ENCODE results near the gene USP24. TPM values are rescaled to one million over a fixed set of nuclear protein-coding genes. Genes with fewer than 3 reads are reported as not detected.

Gene USP24
- total RNA-seq, 1 donor from 2014 or later: 50.5 TPM

- Histone ChIP-seq H3K79me2 (ENCODE audit: low read depth) (no peaks in the 10 kb centered on the region), H3K27ac (no peak overlapping the region), H3K4me3 (no peak overlapping the region), H2AFZ (replicated peaks) (no peak overlapping the region), H3F3A (ENCODE audit: low read depth) (peaks cover 14% of the 10 kb centered on the region), H3K9me3 (ENCODE audit: low read depth) (no peaks in the 10 kb centered on the region), H3K9ac (no peak overlapping the region), H4K20me1 (ENCODE audit: low read depth) (no peaks in the 10 kb centered on the region), H3K4me1 (no peaks in the 10 kb centered on the region), H3K27me3 (no peaks in the 10 kb centered on the region), H3K4me2 (no peak overlapping the region), H3K36me3 (peaks cover 33% of the 10 kb centered on the region)
- Mint-ChIP-seq H3K36me3 (peaks cover 11% of the 10 kb centered on the region), H3K27ac (no peak overlapping the region), H3K4me3 (no peak overlapping the region), H3K4me1 (no peaks in the 10 kb centered on the region), H3K9me3 (no peaks in the 10 kb centered on the region), H3K27me3 (ENCODE audit: insufficient read depth, low read depth) (peaks cover 2% of the 10 kb centered on the region)
- no peak for TF ChIP-seq EZH2phosphoT487 (IDR thresholded peaks at IDR 0.05)
- DNase-seq (ENCODE audit: low spot score): no peak
These were observed 75.0 kb downstream of the USP24 start for GRCh38 chr1:55140137-55140536.

DNA sequence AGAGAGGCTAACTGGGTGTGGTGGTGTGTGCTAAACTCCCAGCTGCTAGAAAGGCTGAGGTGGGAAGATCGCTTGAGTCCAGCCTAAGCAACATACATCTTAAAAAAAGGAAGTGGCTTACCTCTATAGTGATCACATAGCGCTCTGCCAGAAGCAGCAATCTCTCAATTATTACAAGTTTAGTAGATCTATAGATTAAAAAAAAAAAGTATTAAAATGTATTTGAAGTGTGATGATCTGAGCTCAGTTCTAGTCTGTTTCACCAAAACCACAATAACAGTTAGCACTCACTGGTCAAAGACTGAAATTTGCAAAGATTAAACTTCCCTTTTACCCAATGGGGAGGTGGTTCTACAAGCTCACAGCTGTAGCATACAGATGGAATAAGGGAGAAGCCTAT is 76.3 kb downstream of the USP24 start:
- Histone ChIP-seq H3K4me1 (no peaks in the 10 kb centered on the region), H3F3A (ENCODE audit: low read depth) (peaks cover 10% of the 10 kb centered on the region), H3K9me3 (ENCODE audit: low read depth) (no peaks in the 10 kb centered on the region), H3K27me3 (no peaks in the 10 kb centered on the region), H3K27ac (no peak overlapping the region), H3K36me3 (peaks cover 33% of the 10 kb centered on the region), H3K4me3 (no peak overlapping the region), H3K79me2 (ENCODE audit: low read depth) (no peaks in the 10 kb centered on the region), H4K20me1 (ENCODE audit: low read depth) (no peaks in the 10 kb centered on the region), H3K4me2 (no peak overlapping the region), H2AFZ (replicated peaks) (no peak overlapping the region), H3K9ac (no peak overlapping the region)
- Mint-ChIP-seq H3K27me3 (ENCODE audit: insufficient read depth, low read depth) (peaks cover 2% of the 10 kb centered on the region), H3K4me3 (no peak overlapping the region), H3K36me3 (peaks cover 15% of the 10 kb centered on the region), H3K27ac (no peak overlapping the region), H3K4me1 (no peaks in the 10 kb centered on the region), H3K9me3 (no peaks in the 10 kb centered on the region)
- DNase-seq (ENCODE audit: low spot score): no peak
- TF ChIP-seq EZH2phosphoT487 (IDR thresholded peaks at IDR 0.05) (no peak), EZH2 (IDR thresholded peaks at IDR 0.05) (no peak)
- TF ChIP-seq, protein P1, sequence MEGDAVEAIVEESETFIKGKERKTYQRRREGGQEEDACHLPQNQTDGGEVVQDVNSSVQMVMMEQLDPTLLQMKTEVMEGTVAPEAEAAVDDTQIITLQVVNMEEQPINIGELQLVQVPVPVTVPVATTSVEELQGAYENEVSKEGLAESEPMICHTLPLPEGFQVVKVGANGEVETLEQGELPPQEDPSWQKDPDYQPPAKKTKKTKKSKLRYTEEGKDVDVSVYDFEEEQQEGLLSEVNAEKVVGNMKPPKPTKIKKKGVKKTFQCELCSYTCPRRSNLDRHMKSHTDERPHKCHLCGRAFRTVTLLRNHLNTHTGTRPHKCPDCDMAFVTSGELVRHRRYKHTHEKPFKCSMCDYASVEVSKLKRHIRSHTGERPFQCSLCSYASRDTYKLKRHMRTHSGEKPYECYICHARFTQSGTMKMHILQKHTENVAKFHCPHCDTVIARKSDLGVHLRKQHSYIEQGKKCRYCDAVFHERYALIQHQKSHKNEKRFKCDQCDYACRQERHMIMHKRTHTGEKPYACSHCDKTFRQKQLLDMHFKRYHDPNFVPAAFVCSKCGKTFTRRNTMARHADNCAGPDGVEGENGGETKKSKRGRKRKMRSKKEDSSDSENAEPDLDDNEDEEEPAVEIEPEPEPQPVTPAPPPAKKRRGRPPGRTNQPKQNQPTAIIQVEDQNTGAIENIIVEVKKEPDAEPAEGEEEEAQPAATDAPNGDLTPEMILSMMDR (IDR thresholded peaks at IDR 0.05): no peak

DNA sequence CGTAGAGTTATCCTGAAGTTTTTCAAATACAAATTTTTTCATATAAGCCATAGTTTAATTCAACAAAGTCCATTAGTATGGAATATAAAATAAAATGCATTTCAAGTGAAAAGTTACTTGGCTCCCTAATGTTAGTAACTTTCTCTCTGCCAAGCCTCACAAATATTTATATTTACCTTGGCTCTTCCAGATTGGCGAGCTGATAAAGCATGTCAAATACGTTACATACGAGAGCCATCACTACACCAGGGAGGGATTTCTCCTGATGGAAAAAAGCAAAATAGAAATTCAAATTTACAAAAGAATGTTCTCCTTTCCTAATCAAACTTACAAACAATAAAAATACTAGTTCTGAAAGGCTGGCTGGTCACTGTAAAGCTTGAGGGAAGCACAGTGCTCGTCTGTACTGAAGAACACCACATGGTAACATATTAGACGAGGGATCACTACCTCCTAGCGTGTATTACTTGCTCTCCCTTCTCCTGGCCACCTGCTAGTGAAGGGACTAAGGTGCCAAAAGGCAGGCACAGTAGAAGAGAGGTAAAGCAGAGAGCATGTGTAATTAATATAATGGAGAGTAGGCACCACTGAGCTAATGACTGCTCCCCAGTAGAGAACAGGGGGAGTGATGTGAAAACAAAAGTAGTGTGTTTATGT is 80.9 kb downstream of the USP24 start:
- no peak overlapping the region for H3K27ac Mint-ChIP-seq
- H3K9me3 ChIP-seq (ENCODE audit: low read depth): no peaks in the 10 kb centered on the region
- H3K9me3 Mint-ChIP-seq: no peaks in the 10 kb centered on the region
- no peak overlapping the region for H3K4me3 ChIP-seq
- H3K4me1 ChIP-seq: no peaks in the 10 kb centered on the region
- no peak for DNase-seq (ENCODE audit: low spot score)
- H4K20me1 ChIP-seq (ENCODE audit: low read depth): no peaks in the 10 kb centered on the region
- peaks cover 19% of the 10 kb centered on the region for H3K36me3 Mint-ChIP-seq
- no peak overlapping the region for H2AFZ ChIP-seq (replicated peaks)
- peaks cover 37% of the 10 kb centered on the region for H3K36me3 ChIP-seq
- no peak overlapping the region for H3K9ac ChIP-seq
- no peaks in the 10 kb centered on the region for H3K27me3 Mint-ChIP-seq (ENCODE audit: insufficient read depth, low read depth)
- no peaks in the 10 kb centered on the region for H3K79me2 ChIP-seq (ENCODE audit: low read depth)
- no peak overlapping the region for H3K27ac ChIP-seq
- no peaks in the 10 kb centered on the region for H3F3A ChIP-seq (ENCODE audit: low read depth)
- H3K27me3 ChIP-seq: no peaks in the 10 kb centered on the region
- H3K4me2 ChIP-seq: no peak overlapping the region
- H3K4me3 Mint-ChIP-seq: no peak overlapping the region
- TF ChIP-seq, protein P1 (IDR thresholded peaks at IDR 0.05): no peak
- TF ChIP-seq EZH2 (IDR thresholded peaks at IDR 0.05): no peak
- no peak for TF ChIP-seq EZH2phosphoT487 (IDR thresholded peaks at IDR 0.05)
- H3K4me1 Mint-ChIP-seq: no peaks in the 10 kb centered on the region

DNA sequence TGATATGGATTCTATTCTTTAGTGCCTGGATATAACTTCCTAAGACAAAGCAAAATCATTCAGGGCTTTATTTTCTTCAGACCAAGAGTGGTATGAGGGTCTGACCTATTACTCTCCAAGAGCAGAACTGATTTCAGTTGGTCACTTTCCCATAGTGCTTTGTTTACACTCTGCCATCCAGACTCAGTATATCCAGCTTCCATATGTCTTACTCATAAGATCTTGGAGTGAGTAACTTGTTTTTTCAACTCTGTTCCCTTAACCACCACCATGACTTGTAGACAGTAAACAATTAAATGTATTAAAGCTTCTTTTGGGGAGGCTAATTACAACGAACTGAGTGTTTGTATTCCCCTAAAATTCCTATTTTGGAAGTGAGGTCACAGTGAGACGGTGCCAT is 83.4 kb downstream of the USP24 start:
- no peak overlapping the region for H3K4me3 ChIP-seq
- H3K27me3 ChIP-seq: no peaks in the 10 kb centered on the region
- H3F3A ChIP-seq (ENCODE audit: low read depth): no peaks in the 10 kb centered on the region
- H2AFZ ChIP-seq (replicated peaks): no peak overlapping the region
- H3K79me2 ChIP-seq (ENCODE audit: low read depth): no peaks in the 10 kb centered on the region
- Mint-ChIP-seq H3K9me3 (no peaks in the 10 kb centered on the region), H3K36me3 (peaks cover 28% of the 10 kb centered on the region), H3K27me3 (ENCODE audit: insufficient read depth, low read depth) (peaks cover 2% of the 10 kb centered on the region), H3K27ac (no peak overlapping the region), H3K4me3 (no peak overlapping the region), H3K4me1 (no peaks in the 10 kb centered on the region)
- peak overlapping the region; percentile 24 for H3K9ac ChIP-seq
- H3K27ac ChIP-seq: no peak overlapping the region
- no peak for DNase-seq (ENCODE audit: low spot score)
- TF ChIP-seq EZH2phosphoT487 (IDR thresholded peaks at IDR 0.05): no peak
- no peak for TF ChIP-seq EZH2 (IDR thresholded peaks at IDR 0.05)
- TF ChIP-seq, protein P1 (IDR thresholded peaks at IDR 0.05): no peak
- H4K20me1 ChIP-seq (ENCODE audit: low read depth): no peaks in the 10 kb centered on the region
- H3K9me3 ChIP-seq (ENCODE audit: low read depth): no peaks in the 10 kb centered on the region
- no peaks in the 10 kb centered on the region for H3K4me1 ChIP-seq
- no peak overlapping the region for H3K4me2 ChIP-seq
- H3K36me3 ChIP-seq: peaks cover 34% of the 10 kb centered on the region
